Left lobe of liver (tissue), 2 donors: ENCODE results near the gene PLCB1. TPM values are rescaled to one million over a fixed set of nuclear protein-coding genes. Genes with fewer than 3 reads are reported as not detected.
"Not testable (repeated sequence)": the region's sequence is repeated elsewhere in the genome, so short reads cannot be mapped to it uniquely, and the experiment has no call there.

ENCODE experiments used
- ATAC-seq: fragments of 200-7000 bp; cut with Tn5 transposase; one replicate; pipeline ENCODE4 v1.9.1; 2020; ENCODE audit warnings: mild to moderate bottlenecking, moderate library complexity
- DNase-seq: peaks from one replicate; pipeline ENCODE4 v3.0.0-alpha.2; 2020; ENCODE audit warnings: low spot score
- total RNA-seq: library from RNA; stranded (reverse); gene quantifications from one replicate; pipeline ENCODE4 v1.2.1, GENCODE V29; 2021
- donor health status: DM: no; HTN: no; CAD: no; lungs with moderate emphysema.
- donor health status: DM: no; HTN: yes; CAD: no.

Gene PLCB1
- total RNA-seq, 1 donor from 2014 or later = 3.9 TPM

GRCh38 chr20:8328189-8328588 lies 196.1 kb downstream of the PLCB1 start:
- no peak for DNase-seq
- no peak for ATAC-seq

DNA sequence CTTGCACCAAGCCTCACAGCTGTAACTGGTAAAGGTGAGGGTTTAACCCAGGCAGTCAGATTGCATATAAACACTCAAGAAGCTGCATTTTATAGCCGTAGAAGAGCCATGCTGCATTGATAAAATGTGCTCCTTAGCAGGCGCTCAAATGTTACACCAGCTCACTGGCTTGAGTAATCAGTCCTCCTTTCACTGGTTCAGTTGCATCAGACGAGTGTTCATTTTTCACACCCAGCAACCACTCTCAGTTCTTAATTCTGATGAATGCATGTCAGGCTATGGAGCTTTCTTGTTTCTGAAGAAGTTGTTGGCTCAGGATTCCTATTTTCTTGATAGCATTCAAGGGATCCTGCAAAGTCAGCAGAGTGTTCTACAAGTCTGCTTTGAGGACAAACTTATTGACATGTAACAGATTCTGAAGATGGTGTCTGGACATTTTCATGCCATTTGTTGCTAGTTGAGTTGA lies 198.3 kb downstream of the PLCB1 start:
- ATAC-seq (no peak), DNase-seq (no peak)

- ATAC-seq (no peak), DNase-seq (no peak)
These were observed 199.0 kb downstream of the PLCB1 start for GRCh38 chr20:8330785-8331695.

GRCh38 chr20:8331740-8332412 lies 199.8 kb downstream of the PLCB1 start:
- ATAC-seq (no peak), DNase-seq (no peak)

GRCh38 chr20:8334641-8335040 lies 202.6 kb downstream of the PLCB1 start:
- DNase-seq = no peak
- ATAC-seq = no peak

DNA sequence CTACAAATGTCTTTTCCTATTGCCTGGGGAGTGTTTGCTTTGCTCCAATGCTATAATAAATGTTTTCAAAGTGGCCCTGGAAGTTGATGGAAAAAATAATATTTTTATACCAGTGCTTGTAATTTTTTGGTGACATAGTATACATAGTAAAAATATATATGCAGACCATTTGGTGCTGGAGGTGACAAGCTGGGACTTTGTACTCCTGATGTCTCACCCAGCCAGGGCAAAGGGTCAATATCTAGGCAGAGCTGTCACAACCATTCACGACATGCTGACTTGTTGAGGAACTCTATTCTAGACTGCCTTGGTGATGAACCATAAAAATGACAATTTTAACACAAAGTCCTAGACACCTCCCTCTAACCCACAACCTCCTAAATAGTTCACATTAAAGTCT lies 203.0 kb downstream of the PLCB1 start:
- no peak for DNase-seq
- peak; percentile 52 for ATAC-seq

DNA sequence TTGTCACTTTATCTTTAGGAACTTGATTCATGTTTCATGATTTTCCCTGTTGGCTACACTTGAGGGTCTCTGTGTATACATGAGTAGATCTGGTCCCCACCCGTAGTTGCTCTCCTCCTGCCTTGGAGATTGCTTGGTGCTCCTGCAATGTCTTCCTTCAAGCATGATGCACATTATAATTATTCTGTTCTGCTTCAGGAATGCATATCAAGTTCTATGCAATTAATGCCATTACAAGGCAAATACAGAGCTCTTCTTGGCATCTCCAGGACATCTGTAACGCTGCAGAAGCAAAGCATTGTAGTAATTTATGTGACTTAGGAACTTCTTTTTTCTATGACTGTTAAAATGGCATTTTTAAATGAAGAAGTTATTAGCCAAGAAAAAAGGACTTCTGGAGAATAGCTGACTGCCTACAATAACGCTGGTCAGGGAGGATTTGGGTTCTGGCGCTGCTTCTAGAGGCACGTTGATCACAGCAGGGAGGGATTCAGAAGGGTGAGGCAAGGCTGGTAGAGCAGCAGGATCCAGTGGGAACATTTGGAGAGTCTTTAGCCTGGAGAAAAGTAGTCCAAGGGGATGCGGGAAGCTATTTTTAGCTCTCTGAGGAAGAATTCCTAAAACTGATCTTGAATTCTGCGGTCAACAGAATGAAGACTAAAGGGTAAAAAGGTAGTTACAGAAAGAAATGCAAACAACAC lies 203.6 kb downstream of the PLCB1 start:
- ATAC-seq (no peak), DNase-seq (no peak)

GRCh38 chr20:8339349-8339748 lies 207.3 kb downstream of the PLCB1 start:
- DNase-seq = no peak
- ATAC-seq = peak; percentile 54

DNA sequence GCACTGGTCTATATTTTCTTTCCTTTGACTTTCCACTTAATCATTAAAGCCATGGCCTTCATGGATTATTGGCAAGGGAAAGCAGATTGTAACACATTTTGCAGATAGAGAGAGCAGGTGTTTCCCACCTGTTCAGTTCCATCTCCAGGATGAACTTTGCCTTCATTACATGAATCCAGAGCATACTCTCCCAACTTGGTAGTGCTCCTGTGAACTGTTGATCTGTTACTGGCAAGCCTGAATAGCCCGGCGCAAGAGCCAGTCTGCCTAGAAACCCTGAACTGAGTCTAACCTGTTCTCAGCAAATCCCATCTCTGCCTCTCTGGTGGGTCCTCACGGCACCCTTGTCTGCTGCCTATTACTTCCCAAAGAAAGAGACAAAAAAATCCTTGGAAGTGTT lies 210.3 kb downstream of the PLCB1 start:
- peak; percentile 41 for ATAC-seq

GRCh38 chr20:8344106-8344505 lies 212.0 kb downstream of the PLCB1 start:
- DNase-seq (no peak), ATAC-seq (no peak)

More for the DNA sequence above, 210.3 kb downstream of the PLCB1 start:
- DNase-seq = no peak

- no peak for ATAC-seq
- DNase-seq = no peak
These were observed 212.6 kb downstream of the PLCB1 start for GRCh38 chr20:8344631-8345030.

DNA sequence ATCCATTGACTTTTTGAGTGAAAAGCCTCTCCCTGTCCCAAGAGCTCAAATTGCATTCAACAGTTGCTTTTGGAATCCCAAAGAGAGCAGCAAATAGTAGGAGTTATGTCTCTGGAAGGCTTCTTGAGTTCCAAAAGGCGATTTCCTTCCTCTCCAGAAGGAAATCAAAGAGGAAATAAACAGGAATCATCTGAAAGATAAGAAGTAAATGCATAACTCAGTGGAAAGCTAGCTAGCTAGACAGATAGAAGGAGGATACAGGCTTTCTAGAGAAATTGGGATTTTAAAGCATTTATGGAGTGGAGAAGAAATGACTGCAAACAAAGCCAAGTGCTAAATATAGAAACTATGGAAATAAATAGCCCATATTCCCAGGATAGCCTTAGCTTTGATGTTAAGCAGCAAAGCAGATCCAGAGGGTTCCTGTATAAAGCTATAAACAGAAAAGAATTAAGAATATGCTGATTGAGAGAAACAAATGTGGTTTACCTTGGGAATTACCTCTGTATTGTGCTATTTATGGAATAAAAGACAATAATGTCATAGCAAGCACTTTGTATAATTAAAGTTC lies 214.7 kb downstream of the PLCB1 start:
- DNase-seq (no peak), ATAC-seq (no peak)

DNA sequence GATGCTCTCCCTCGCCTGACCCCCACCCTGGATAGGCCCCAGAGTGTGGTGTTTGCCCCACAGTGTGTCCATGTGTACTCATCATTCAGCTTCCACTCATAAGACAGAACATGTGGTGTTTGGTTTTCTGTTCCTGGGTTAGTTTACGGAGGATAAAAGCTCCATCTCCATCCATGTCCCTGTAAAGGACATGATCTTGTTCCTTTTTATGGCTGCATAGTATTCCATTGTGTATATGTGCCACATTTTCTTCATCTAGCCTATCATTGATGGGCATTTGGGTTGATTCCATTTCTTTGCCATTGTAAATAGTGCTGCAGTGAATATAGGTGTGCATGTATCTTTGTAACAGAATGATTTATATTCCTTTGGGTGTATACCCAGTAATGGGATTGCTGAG lies 218.2 kb downstream of the PLCB1 start:
- not testable (repeated sequence) for ATAC-seq, DNase-seq

DNA sequence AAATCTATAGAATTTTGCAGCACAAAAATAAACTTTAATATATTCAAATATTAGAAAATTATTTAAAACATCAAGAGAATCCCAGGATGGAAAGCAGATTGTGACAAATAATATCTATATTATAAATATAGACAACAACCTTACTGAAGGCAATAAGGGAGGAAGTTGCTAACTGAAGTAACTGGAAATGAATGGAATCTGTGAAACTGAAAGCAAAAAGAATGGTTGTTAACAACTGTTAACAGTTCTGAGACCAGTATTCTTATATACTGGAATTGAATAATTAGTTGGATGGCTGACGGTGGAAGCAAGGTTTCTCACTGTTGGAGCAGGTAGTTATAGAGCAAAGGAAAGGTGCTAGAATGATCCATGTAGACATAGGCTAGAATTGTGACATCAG lies 220.4 kb downstream of the PLCB1 start:
- DNase-seq (no peak), ATAC-seq (no peak)

DNA sequence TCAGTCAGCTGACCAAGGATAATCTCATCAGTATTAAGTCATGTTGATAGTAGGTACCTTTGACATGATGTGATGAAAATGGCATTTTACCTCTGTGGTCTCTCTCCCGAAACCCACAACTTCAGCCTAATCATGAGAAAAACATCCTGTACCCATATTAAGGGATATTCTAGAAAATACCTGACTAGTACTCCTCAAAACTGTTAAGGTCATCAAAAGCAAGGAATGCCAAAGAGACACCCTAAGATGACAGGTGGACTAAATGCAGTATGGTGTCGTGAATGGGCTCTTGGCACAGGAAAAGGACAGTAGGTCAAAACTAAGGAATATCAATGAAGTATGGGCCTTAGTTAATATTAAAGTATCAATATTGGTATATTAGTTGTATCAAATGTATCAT lies 221.4 kb downstream of the PLCB1 start:
- ATAC-seq = no peak

DNA sequence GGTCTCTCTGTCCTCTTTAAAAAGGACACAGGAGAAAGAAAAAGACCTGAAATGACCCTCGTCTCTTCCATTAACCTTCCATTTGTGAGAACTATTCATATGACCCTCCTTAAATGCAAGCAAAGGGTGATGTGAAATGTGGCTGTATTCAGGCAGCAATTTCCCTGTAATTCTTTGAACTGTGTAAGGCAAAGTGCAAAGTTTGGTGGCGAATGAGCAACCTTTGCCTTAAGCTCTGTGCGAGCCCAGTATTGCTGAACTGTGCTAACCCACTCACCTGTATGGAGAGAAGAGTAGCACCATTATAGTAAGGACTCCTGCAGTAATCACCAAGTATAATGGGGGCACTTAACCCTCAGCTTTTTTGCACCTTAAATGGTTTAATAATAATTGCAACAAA lies 223.4 kb downstream of the PLCB1 start:
- no peak for DNase-seq
- peak; percentile 80 for ATAC-seq

More for the DNA sequence above, 221.4 kb downstream of the PLCB1 start:
- DNase-seq = no peak

GRCh38 chr20:8356806-8357205 lies 224.7 kb downstream of the PLCB1 start:
- DNase-seq = no peak
- ATAC-seq = no peak

- ATAC-seq (no peak), DNase-seq (no peak)
These were observed 225.6 kb downstream of the PLCB1 start for GRCh38 chr20:8357703-8358102.

- DNase-seq (no peak), ATAC-seq (no peak)
These were observed 228.0 kb downstream of the PLCB1 start for GRCh38 chr20:8360035-8360434.

DNA sequence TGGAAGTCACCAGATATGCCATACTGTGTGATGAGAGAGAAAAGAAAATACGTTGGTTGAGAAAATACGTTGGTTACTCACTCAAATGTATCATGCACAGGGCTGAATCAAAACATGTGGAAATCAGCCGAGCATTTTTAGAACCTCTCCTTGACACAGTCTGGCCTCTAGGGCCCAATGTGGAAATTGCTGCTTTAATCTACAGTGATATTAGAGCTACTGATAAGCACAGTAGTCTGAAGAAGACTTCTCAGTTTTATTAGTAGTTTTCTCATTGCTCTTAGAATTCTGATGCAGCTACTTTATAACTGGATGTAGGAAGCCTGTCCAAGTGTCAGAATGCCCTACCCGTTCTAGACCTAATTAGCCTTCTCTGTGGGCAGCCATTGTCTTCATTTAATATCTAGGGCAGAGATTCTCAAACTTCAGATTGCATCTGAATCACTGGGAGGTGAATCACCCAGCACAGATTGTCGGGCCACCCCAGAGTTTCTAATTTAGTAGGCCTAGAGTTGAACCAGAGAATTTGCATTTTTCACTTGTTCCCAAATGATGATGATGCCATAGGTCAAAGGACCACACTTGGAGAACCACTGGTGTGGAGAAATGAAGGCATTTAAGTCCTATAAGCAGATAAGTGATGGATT lies 229.1 kb downstream of the PLCB1 start:
- ATAC-seq = peak; percentile 46

DNA sequence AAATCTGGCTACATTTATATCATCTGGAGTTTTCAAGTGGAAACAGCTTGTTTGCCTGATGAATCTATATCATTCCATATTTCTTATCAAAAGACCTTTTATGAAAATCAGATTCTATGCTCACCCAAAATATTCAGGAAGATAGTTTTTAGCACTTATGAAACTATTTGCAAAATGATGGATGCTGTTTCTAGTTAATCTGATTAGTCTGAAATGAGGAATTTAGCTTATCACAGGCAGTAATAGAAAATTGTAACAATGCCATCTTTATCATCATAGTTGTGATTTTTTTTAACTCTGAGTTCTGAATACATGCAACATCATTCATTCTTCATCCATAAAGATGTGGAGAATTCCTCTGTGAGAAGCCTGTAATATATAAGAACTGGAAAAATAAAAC lies 229.7 kb downstream of the PLCB1 start:
- ATAC-seq = no peak
- no peak for DNase-seq

More for the DNA sequence above, 229.1 kb downstream of the PLCB1 start:
- DNase-seq = no peak
